A673 (cell line): ENCODE data around the gene CD3E. TPM values are rescaled to one million over a fixed set of nuclear protein-coding genes. Genes with fewer than 3 reads are reported as not detected.

Experiments used
- BruUV-seq: library from RNA; stranded (reverse); fragments of 400-500 nt; replicated peaks from 2 replicates; lab custom pipeline; 2021; lab: Mats Ljungman, UMichigan
- CTCF ChIA-PET: fragments of 300-600 bp; sonication (Branson Sonifier 250); formaldehyde crosslinking; loops from one replicate; lab custom pipeline; 2022; ENCODE audit warnings: antibody characterized with exemption; lab: Charles Lee
- POLR2A ChIA-PET: fragments of 300-600 bp; sonication (Branson Sonifier 250); formaldehyde crosslinking; loops from one replicate; lab custom pipeline; 2022; ENCODE audit warnings: antibody characterized with exemption; ENCODE audit not compliant: low non-redundant PET; lab: Charles Lee
- DNase-seq: peaks from one replicate; pipeline ENCODE4 v3.0.0-alpha.2; 2015; ENCODE audit warnings: low spot score
- H3K27ac ChIP-seq: fragments of 200-600 bp; sonication (generic); 2 replicates; pipeline ENCODE4 v1.5.1; 2016; ENCODE audit warnings: mixed run types, low read depth, mild to moderate bottlenecking, mixed read lengths, antibody characterized with exemption, low read length; ENCODE audit not compliant: poor library complexity, severe bottlenecking
- H3K27me3 ChIP-seq: fragments of 200-600 bp; sonication (generic); replicated peaks from 2 replicates; pipeline ENCODE4 v1.6.1; 2017; ENCODE audit warnings: mixed run types, low read depth, mild to moderate bottlenecking, mixed read lengths, antibody characterized with exemption, low read length; ENCODE audit not compliant: insufficient read depth, poor library complexity
- H3K36me3 ChIP-seq: fragments of 200-600 bp; sonication (generic); 2 replicates; pipeline ENCODE4 v1.6.1; 2016; ENCODE audit warnings: mixed run types, mild to moderate bottlenecking, mixed read lengths, antibody characterized with exemption, low read length; ENCODE audit not compliant: insufficient read depth, poor library complexity, severe bottlenecking
- H3K4me1 ChIP-seq: fragments of 200-600 bp; sonication (generic); 2 replicates; pipeline ENCODE4 v1.6.1; 2017; ENCODE audit warnings: mixed run types, mild to moderate bottlenecking, mixed read lengths, antibody characterized with exemption, low read length; ENCODE audit not compliant: insufficient read depth, poor library complexity, severe bottlenecking
- H3K4me3 ChIP-seq: fragments of 200-600 bp; sonication (generic); 2 replicates; pipeline ENCODE4 v1.5.1; 2016; ENCODE audit warnings: low read depth, mixed run types, mild to moderate bottlenecking, mixed read lengths, low read length; ENCODE audit not compliant: poor library complexity, severe bottlenecking
- H3K9me3 ChIP-seq: fragments of 200-600 bp; sonication (generic); 2 replicates; pipeline ENCODE4 v1.6.1; 2016; ENCODE audit warnings: mixed run types, low read depth, mild to moderate bottlenecking, mixed read lengths, antibody characterized with exemption, low read length; ENCODE audit not compliant: poor library complexity, severe bottlenecking
- CTCF ChIP-seq: fragments of 300-800, 200-600 bp; sonication (generic); conservative IDR thresholded peaks from 2 replicates; pipeline ENCODE4 v1.5.1; 2017; ENCODE audit warnings: low read depth, mild to moderate bottlenecking, antibody characterized with exemption, low read length, moderate library complexity, mixed read lengths
- EZH2 ChIP-seq: fragments of 200-600 bp; sonication (generic); IDR thresholded peaks from 2 replicates; pipeline ENCODE4 v1.6.1; 2017; ENCODE audit warnings: borderline replicate concordance, low read depth, mild to moderate bottlenecking, mixed read lengths, antibody characterized with exemption, low read length; ENCODE audit not compliant: poor library complexity, severe bottlenecking
- intact Hi-C: fragments of 100-400 bp; cut with micrococcal nuclease; formaldehyde crosslinking; loops from one replicate; pipeline ENCODE4 v1.10.0; 2022; ENCODE audit not compliant: unreplicated experiment
- total RNA-seq: library from RNA; stranded (reverse); gene quantifications from 2 replicates; pipeline ENCODE4 v1.2.3, GENCODE V29; 2021

Gene CD3E
- total RNA-seq, 1 experiment from 2014 or later: not detected

DNA sequence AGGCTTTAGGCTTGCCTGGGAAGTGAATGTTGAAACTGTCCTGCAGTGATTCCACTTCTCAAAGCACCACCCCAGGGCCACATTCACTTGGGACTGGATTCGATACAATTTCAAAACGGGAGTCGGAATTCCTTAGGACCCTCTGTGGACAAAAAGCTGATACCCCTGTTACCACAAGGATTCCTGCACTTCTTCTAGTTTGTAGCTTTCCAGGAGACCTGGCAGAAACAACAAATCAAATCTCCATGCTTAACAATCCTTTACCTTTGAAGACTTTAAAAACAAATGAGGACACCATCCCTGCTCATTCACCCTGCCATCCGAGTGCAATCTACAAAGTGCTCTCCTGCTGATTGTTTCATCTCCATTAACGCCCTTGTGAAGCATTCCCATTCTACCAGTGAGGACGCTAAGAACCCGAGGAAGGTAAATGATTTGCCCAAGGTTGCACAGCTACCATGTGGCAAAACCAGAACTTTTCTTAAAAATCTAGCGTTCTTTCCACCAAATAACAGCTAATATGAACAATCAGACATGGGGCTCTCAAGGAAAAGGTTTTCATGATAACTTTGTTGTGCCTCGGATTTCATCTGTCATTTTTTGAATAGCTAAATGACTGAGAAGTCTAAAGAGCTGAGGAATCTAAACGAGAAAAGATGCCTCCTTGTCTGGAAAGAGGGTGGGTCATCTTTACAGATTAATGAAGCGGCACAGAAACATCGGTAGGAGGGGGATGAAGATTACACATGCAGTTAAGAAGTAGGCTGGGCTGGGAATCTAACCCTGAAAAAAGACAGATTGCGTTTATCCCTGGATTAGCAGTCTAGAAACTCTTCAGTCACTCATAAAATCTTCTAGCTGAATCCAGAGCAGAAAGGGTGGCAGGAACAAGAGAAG lies 39.7 kb upstream of the CD3E start:
- Histone ChIP-seq H3K4me1 (no peaks in the 10 kb centered on the region), H3K36me3 (no peaks in the 10 kb centered on the region), H3K27me3 (peaks cover 94% of the 10 kb centered on the region), H3K27ac (no peak overlapping the region), H3K9me3 (no peaks in the 10 kb centered on the region), H3K4me3 (no peak overlapping the region)
- no peak for TF ChIP-seq CTCF
- TF ChIP-seq EZH2: peak; percentile 43
- no TSS peak for BruUV-seq
- ChIA-PET CTCF (no interaction called here), POLR2A (no interaction called here)
- no peak for DNase-seq
- intact Hi-C loops: no loop called here

GRCh38 chr11:118265954-118266353 lies 38.6 kb upstream of the CD3E start:
- no TSS peak for BruUV-seq
- TF ChIP-seq EZH2 (no peak), CTCF (no peak)
- no peaks in the 10 kb centered on the region for H3K9me3 ChIP-seq
- no peaks in the 10 kb centered on the region for H3K36me3 ChIP-seq
- CTCF ChIA-PET: no interaction called here
- H3K27me3 ChIP-seq: peaks cover 99% of the 10 kb centered on the region
- POLR2A ChIA-PET: no interaction called here
- no peak for DNase-seq
- intact Hi-C loops: no loop called here
- H3K4me3 ChIP-seq: no peak overlapping the region
- H3K27ac ChIP-seq: no peak overlapping the region
- no peaks in the 10 kb centered on the region for H3K4me1 ChIP-seq

GRCh38 chr11:118267486-118267885 lies 37.0 kb upstream of the CD3E start:
- ChIA-PET POLR2A (no interaction called here), CTCF (no interaction called here)
- Histone ChIP-seq H3K9me3 (no peaks in the 10 kb centered on the region), H3K36me3 (no peaks in the 10 kb centered on the region), H3K4me3 (no peak overlapping the region), H3K27me3 (peaks cover 94% of the 10 kb centered on the region), H3K4me1 (no peaks in the 10 kb centered on the region), H3K27ac (no peak overlapping the region)
- intact Hi-C loops: no loop called here
- TF ChIP-seq CTCF (no peak), EZH2 (no peak)
- no TSS peak for BruUV-seq
- no peak for DNase-seq
